Erythroblast (primary cell): ENCODE data around the gene FAM149A.

Source experiments
- DNase-seq, 2 experiments: peaks; one replicate each; lab custom pipeline; 2025; lab: John Stamatoyannopoulos, UW
- GATA1 ChIP-seq: IDR thresholded peaks from 2 replicates; pipeline ENCODE4 v1.6.1; 2011; ENCODE audit warnings: low read depth, mild to moderate bottlenecking, control low read depth, low read length, moderate library complexity
- POLR2A ChIP-seq: IDR thresholded peaks from 2 replicates; pipeline ENCODE4 v1.6.1; 2011; ENCODE audit warnings: mild to moderate bottlenecking, low read length

The FAM149A gene

GRCh38 chr4:186191200-186192065 is 86.9 kb downstream of the FAM149A start, which contains the start of gene CYP4V2:
Gene CYP4V2, plus strand, starts transcription at chr4:186191567. Its CDS starts 257 bp downstream, at chr4:186191824.
- DNase-seq, result peak; percentile 85 to 87
- TF ChIP-seq GATA1, result no peak
- peak; percentile 61 for TF ChIP-seq POLR2A

- DNase-seq, result peak; percentile 40 to 47
- TF ChIP-seq GATA1 (no peak), POLR2A (no peak)
Measured at GRCh38 chr4:186192066-186192612, 87.6 kb downstream of the FAM149A start.

- no peak for TF ChIP-seq POLR2A
- no peak for TF ChIP-seq GATA1
- no peak for DNase-seq
Measured at GRCh38 chr4:186193851-186194250, 89.3 kb downstream of the FAM149A start.

DNA sequence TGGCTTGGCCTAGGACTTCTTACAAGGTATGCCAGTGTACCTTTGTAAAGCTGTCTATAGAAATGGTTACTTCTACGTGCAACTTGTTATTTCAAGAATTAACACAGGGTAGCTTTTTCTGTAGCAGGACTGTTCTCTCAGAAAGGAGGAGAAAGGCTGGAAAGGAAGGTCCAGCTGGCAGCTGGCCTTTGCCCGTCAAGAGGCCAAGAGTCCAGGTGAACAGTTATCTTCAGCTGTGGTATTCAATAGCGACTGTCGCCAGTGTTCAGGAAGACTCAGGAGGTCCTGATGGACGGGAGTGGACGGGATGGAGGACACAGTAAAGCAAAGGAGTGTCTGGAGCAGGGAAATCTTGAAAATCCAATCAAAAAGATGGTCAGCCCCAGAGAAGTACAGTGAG is 91.6 kb downstream of the FAM149A start:
- DNase-seq, result no peak
- TF ChIP-seq GATA1 (no peak), POLR2A (no peak)

DNA sequence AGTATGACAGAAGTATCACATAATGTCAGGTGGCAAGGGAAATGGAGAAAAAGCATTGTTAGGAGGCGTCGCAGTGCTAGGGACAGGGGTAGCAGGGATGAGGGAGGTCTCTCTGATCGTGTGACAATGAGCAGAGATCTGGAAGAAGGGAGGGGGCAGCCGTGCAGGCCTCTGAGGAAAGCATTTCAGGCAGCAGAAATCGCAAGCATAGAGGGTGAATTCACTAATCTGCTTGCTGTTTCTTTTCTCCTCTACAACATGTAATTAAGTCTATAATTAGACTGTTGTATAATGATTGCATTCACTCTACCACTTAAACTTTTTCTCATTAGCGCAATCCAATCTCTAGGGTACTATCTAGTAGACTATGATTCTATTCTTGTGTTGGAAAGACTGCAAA is 96.0 kb downstream of the FAM149A start:
- DNase-seq, result no peak
- no peak for TF ChIP-seq POLR2A
- TF ChIP-seq GATA1, result no peak

GRCh38 chr4:186201010-186201409 is 96.5 kb downstream of the FAM149A start:
- no peak for DNase-seq
- TF ChIP-seq POLR2A, result no peak

DNA sequence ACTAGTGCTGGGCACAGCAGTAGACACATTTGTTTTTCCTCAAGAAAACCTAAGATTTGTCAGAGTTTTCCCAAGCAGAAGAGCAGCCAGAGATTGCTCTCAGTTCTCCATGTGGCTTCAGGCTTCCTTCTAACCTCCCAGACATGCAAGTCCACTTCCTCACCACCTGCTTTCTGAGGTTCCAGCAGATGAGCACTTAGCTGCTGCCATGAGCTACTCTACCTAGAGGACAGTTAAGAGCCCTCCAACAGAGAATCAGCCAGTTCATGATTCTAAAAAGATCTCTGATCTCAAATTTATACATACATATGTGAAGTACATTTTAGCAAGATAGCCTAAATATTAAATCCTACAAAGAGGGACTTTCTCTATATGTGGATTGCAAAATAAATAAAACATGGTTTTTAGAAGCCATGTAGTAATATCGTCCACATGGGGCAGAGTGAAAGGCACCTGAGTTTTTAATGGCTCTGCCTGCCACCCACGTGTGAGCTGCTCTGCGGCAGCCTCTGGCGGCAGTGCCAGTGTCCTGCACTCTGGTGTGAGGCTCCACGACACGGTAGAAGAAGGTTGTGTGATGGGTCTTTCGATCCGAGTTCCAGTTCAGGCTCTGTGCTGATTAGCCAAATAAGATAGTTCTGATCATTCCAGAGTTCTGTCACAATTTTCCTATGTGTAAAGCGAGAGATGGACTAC is 97.2 kb downstream of the FAM149A start:
- TF ChIP-seq POLR2A (no peak), GATA1 (no peak)
- peak; percentile 27 to 41 for DNase-seq

GRCh38 chr4:186202490-186203140 is 98.1 kb downstream of the FAM149A start:
- no peak for DNase-seq
- TF ChIP-seq POLR2A (peak; percentile 4), GATA1 (no peak)

- TF ChIP-seq GATA1 (no peak), POLR2A (no peak)
- DNase-seq, result peak in 1 of 2 experiments; percentile 18
Measured at GRCh38 chr4:186203406-186203805, 98.9 kb downstream of the FAM149A start.

GRCh38 chr4:186204103-186204559 is 99.6 kb downstream of the FAM149A start:
- TF ChIP-seq GATA1 (no peak), POLR2A (peak; percentile 32)

DNA sequence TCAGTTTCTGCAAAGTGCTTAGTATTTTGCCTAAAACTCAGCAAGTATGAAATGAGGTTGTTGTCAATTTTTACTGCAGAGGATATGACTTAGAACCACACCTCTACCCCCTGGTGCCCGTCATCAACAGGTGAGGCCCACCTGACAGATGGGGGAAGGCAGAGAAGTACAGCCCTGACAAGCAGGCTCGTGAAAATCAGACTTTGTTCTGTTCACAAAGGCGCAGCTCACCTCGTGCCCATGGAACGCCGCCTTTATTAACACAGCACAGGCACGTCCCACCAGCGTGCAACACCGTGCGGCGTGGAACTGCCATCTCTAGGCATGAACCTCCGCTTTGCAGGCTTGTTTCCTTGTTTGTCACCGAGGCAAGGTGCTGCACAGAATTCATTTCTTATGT is 100.2 kb downstream of the FAM149A start:
- TF ChIP-seq GATA1 (no peak), POLR2A (no peak)
- no peak for DNase-seq

More at GRCh38 chr4:186204103-186204559, 99.6 kb downstream of the FAM149A start:
- DNase-seq, result no peak

DNA sequence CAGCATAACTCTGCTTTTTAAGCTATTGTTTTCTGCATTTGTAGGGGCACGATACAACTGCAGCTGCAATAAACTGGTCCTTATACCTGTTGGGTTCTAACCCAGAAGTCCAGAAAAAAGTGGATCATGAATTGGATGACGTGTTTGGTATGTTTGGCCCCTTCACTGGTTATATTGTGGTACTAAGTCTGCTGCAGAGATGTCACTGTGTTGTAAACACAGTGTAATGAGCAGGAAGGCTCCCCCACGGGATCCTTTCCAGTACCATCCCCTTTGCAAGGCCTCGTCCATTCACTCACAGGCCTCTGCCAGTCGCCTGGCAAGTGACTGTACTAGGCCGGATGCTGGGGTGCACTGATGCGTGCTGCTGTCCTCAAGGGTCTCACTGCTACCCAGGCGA is 100.7 kb downstream of the FAM149A start:
- no peak for TF ChIP-seq GATA1
- no peak for TF ChIP-seq POLR2A
- no peak for DNase-seq

DNA sequence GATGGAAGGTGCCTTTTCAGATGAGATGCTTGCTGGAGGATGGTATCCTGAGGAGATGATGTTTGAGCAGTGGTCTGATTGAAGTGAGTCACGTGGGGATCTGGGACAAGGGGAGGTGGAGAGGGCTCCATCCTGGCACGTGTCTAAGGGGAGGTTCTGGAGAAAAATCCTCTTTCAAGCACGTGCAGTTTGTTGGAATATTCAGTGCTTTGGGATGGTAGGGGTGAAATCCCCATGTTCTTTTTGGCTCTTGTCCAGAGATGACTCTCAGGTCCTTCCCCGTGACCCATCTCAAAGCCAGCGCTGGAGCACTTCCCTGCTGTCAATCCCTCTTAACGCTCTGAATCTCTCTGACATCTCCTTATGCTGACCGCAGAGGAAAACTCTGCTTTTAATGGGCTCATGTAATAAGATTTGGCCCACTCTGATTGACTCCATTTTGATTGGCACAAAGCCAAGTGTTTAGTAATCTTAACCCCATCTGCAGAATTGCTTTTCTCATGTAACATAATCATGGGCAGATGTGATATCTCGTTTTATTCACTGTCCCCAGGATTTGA is 112.0 kb downstream of the FAM149A start:
- TF ChIP-seq GATA1 (no peak), POLR2A (no peak)
- no peak for DNase-seq
